ENCODE measurements around the gene ZRANB3.
"Not testable (repeated sequence)": the region's sequence is repeated elsewhere in the genome, so short reads cannot be mapped to it uniquely, and the experiment has no call there.

ZRANB3 gene

DNA sequence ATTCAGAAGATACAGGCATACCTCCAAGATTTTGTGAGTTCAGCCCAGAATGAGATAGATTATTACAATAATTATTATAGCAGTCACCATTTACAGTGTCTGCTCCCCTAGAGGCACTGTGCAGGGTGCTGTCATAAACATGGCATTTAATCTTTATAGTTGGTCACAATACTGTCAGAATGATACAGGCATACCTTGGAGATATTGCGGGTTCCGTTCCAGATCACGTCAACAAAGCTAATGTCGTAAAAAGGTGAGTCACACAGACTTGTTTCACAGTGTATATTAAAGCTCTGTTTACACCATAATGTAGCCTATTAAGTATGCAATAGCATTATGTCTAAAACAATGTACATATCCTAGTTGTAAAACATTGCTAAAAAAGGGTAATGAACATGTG lies 45.6 kb downstream of the ZRANB3 start:
- no peak for DNase-seq

DNA sequence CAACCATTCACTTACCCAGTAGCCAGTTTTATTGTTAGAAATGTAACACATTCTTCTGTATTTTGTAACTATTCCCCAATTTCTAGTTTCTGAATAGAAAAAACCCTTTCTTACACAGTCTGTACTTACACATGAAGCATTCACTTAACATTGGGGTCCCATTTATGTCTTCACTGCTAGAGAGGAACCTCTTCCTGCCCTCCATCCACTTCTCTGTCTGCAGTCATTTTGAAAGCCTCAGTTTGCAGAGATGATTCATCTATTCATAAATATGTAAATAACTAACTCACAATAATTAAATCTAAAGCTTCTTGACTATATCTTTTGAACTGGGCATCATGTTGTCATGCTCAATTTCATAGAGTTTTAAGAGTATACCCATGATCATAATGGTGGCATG lies 55.9 kb downstream of the ZRANB3 start:
- no peak for DNase-seq

DNA sequence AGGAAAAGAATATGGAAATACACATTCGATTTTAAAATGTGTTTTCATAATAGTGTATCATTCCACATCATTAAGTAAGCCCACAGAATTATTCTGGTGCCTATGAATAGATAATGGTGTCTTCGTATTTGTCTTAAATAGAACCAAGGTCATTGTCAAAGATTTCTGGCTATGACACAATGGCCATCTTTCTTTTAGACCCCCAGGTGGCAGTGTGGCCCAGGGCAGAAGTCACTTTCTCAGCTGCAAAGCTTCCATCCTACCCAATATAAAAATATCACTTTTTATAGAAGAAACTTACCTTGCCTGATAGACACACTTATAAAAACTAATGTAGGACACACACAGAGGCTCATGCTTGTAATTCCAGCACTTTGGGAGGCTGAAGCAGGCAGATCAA lies 57.5 kb downstream of the ZRANB3 start:
- DNase-seq, result no peak

DNA sequence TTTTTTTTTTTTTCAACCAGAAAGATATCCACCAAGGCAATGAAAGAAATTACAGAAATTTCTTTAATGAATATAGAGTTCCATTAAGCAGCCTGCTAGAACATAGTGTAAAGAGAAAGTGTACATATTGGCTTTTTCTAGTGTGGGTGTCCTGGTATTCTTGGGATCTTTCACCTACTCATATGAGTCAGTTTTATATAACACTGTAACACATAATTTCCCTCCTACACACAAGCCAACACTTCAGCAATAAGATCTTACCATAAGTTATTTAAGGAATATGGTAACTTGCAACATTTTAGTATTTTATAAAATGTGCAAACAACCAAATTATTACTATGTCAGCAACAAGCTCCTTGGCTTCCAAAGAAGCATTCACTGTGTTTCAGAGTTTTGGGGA lies 59.9 kb downstream of the ZRANB3 start:
- no peak for DNase-seq

DNA sequence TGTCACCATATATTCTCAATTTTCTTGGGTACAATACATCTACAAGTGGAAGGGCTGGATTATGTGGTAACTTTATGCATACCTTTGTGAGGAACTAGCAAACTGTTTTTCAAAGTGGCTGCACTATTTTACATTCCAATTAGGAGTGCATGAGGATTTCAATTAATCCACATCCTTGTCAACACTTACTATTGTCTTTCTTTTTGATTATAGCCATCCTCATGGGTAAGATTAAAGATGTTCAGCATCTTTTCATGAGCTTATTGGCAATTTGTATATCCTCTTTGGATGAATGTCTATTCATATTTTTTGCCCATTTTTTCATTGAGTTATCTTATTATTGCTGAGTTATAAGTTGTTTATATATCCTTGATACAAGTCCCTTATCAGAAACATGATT lies 73.7 kb downstream of the ZRANB3 start:
- no peak for DNase-seq

DNA sequence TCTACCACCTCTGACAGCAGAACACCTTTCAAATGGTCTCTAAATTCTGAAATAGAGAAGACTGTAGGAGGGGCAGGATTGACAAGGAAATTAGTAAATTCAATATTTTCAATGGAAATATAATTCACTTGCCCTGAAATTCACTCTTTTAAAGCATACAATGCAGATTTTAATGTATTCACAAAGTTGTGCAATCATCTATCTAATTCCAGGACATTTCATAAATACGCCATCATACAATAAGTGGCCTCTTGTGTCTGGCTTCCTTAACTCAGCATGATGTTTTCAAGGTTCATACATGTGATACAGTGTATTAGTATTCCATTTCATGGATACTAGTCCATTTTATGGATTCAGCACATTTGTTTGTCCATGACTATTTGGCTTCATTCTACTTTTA lies 74.2 kb downstream of the ZRANB3 start:
- DNase-seq, result no peak

DNA sequence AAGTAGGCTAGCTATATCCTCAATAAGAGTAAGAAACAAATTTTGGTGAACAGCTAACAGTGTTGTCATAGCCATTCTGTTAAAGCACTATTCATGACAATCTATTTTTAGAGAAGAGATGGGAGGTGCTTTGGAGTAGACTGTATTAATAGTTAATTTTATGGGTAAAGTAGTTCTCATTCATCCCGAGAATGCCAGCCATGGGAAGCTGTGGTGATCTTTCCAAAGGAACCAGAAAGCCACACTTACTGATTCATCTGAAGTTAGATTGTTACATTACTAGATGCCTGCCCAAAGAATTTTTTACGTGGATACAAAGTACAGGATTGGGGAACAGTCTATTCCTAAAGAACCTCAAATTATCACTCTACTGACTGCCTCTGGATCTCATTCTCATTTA lies 74.6 kb downstream of the ZRANB3 start:
- no peak for DNase-seq

DNA sequence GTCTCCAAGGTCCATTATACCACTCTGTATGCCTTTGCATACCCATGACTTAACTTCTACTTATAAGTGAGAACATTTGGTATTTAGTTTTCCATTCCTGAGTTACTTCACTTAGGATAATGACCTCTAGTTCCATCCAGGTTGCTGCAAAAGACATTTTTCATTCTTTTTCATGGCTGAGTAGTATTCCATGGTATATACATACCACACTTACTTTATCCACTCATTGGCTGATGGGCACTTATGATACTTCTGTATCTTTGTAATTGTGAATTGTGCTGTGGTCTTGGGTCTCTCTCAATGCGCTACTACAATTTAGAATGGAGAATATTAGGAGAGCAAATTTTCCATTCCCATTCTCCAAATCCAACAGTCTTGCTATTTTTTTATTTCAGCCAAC lies 76.4 kb downstream of the ZRANB3 start:
- no peak for DNase-seq

DNA sequence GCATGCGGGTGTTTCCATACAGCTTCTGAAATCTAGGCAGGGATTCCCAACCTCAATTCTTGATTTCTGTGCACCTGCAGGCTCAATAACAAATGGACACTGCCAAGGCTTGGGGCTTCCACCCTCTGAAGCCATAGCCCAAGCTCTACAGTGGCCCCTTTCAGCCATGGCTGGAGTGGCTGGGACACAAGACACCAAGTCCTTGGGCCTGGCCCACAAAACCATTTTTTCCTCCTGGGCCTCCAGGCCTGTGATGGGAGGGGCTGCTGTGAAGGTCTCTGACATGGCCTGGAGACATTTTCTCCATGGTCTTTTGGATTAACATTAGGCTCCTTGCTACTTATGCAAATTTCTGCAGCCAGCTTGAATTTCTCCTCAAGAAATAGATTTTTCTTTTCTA lies 78.0 kb downstream of the ZRANB3 start:
- not testable (repeated sequence) for DNase-seq

DNA sequence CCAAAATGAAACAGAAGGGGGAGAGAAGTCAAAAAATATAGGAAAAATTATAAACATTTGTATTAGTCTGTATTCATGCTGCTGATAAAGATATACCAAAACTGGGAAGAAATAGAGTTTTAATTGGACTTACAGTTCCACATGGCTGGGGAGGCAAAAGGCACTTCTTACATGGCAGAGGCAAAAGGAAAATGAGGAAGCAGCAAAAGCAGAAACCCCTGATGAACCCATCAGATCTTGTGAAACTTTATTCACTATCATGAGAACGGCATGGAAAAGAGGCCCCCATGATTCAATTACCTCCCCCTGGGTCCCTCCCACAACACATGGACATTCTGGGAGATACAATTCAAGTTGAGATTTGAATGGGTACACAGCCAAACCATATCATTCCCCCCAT lies 79.1 kb downstream of the ZRANB3 start:
- DNase-seq, result no peak

DNA sequence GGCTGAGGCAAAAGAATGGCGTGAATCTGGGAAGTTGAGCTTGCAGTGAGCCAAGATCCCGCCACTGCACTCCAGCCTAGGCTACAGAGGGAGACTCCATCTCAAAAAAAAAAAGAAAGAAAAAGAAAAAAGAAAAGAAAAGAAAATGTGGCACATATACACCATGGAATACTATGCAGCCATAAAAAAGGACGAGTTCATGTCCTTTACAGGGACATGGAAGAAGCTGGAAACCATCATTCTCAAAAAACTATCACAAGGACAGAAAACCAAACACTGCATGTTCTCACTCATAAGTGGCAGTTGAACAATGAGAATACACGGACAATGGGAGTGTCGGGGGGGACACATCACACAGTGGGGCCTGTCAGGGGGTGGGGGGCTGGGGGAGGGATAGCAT lies 88.0 kb downstream of the ZRANB3 start:
- DNase-seq, result not testable (repeated sequence)

DNA sequence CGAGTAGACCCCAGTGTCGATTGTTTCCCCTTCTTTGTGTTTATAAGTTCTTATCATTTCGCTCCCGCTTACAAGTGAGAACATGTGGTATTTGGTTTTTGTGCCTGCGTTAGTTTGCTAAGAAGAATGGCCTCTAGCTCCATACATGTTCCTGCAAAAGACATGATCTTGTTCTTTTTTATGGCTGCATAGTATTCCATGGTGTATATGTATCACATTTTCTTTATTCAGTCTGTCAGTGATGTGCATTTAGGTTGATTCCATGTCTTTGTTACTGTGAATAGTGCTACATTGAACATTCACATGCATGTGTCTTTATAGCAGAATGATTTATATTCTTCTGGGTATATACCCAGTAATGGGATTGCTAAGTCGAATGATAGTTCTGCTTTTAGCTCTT lies 95.9 kb downstream of the ZRANB3 start:
- not testable (repeated sequence) for DNase-seq

DNA sequence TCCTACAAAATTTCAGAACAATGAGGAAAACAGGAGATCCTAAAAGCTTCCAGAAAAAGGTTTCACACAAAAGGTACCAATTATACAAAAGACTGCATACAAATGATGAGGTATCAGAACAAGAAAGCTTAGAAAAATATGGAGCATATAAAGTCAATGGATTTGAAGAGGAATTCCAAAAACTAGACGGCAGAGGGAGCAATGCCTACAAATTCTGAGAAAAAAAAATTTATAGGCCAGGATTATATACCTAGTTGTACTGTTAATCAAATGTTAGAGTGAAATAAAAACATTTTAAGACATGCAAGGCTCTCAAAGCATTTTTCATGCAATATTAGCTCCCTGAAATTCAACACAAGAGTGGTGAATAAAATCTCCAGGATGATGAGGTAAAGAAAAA lies 106.2 kb downstream of the ZRANB3 start:
- no peak for DNase-seq

DNA sequence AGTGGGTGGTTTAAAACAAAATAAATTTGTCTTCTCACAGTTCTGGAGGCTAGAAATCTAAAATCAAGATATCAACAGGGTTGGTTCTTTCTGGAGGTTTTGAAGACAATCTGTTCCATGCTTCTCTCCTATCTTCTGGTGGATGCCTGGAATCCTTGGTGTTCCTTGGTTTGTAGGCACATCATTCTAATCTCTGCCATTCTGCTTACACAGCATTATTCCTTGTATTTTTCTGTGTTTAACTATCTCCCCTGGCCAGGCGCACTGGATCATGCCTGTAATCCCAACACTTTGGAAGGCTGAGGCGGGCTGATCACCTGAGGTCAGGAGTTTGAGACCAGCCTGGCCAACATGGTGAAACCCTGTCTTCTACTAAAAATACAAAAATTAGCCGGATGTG lies 108.1 kb downstream of the ZRANB3 start:
- DNase-seq, result no peak

DNA sequence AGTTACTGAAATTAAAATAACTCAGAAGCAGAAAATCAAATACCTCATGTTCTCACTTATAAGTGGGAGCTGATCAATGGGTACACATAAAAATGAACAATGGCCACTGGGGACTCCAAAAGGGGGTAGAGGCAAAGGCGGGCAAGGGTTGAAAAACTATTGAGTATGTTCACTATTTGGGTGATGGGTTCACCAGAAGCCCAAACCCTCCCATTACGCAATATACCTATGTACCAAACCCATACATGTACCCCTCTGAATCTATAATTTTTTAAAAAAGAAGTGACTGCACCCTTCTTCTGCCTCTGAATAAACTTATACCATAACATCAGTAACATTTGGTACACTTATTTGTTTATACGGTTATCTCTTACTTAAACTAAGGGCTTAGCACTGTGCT lies 119.4 kb downstream of the ZRANB3 start:
- no peak for DNase-seq

DNA sequence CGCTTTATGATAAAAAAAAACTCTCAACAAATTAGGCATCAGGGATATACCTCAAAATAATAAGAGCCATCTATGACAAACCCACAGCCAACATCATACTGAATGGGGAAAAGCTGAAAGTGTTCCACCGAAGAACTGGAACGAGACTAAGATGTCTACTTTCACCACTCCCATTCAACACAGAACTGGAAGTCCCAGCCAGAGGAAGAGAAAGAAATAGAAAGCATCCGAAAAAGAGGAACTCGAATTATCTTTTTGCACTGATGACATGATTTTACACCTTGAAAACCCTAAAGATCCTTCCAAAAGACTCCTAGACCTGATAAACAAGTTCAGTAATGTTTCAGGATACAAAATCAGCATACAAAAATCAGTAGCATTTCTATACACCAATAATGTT lies 121.6 kb downstream of the ZRANB3 start:
- DNase-seq, result no peak

DNA sequence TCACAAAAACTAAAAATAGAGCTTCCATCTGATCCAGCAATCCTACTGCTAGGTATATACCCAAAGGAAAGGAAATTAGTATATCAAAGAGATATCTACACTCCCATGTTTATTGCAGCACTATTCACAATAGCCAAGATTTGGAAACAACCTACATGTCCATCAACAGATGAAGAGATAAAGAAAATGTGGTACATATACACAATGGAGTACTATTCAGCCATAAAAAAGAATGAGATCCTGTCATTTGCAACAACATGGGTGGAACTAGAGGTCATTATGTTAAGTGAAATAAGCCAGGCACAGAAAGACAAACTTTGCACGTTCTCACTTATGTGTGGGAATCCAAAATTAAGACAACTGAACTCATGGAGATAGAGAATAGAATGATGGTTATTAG lies 134.8 kb downstream of the ZRANB3 start:
- not testable (repeated sequence) for DNase-seq

DNA sequence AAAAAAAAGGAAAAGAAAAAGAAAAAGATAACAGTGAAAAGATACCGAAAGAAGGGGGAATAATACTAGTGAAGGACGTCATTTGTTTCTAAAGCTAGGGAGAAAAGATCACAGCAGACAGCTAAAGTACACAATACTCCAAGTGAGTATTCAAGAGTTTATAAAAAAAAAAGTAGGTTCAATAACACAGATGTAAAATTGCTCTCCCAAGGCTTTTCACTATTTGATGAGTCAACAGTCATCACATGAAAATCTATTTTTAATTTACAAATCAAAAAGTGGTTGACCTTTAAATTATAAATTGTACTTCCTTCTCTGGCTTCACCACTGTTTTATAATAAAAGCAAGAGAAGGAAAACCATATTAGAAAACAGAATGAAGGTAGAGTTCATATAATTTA lies 144.0 kb downstream of the ZRANB3 start:
- no peak for DNase-seq

DNA sequence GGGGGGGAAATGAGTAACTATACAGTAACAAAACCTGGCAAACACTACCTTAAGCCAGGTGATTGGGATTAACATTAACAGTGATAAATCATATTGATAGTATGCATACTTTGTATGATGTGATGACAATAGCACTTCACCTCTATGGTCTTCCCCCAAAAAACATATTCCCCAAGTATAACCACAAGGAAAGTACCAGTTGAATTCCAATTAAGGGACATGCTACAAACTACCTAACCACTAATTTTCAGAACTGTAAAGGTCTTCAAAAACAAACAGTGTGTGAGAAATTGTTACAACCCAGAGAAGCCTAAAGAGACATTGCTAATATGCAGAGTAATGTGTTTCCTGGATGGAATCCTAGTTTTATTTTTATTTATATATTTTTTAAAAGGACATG lies 152.4 kb downstream of the ZRANB3 start:
- no peak for DNase-seq

DNA sequence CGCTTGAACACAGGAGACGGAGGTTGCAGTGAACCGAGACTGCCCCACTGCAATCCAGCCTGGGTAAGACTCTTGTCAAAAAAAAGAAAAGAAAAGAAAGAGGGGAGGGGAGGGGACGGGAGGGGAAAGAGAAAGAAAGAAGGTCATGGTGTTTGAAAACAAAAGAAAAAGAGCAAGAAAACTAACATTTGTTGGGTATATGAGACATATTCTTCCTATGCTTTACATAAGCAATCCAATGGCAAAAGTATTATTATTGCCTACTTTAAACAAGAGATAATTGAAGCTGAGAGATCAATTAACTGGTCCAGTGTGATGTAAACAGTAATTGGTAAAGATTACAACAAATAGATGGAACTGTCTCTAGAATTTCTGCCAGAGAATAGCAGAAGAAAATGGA lies 157.3 kb downstream of the ZRANB3 start:
- no peak for DNase-seq

DNA sequence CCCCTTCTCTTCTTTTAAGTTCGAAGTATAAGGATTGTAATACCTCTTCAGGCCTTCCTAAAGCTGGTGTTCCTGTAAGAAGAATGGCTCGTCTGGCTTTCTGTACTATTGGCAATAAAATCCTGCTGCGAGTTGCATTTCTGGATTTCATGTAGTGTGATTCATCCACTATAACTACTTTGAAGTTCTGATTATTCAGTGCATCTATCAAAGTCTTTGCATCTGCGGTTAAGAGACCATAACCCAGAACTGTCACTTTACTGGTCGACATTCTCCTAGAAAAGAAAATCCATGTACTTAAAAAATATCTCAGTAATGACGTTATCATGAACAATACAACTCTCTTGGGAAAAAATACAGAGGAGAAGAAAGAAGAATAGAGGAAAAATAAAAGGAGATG lies 181.1 kb downstream of the ZRANB3 start:
- no peak for DNase-seq

DNA sequence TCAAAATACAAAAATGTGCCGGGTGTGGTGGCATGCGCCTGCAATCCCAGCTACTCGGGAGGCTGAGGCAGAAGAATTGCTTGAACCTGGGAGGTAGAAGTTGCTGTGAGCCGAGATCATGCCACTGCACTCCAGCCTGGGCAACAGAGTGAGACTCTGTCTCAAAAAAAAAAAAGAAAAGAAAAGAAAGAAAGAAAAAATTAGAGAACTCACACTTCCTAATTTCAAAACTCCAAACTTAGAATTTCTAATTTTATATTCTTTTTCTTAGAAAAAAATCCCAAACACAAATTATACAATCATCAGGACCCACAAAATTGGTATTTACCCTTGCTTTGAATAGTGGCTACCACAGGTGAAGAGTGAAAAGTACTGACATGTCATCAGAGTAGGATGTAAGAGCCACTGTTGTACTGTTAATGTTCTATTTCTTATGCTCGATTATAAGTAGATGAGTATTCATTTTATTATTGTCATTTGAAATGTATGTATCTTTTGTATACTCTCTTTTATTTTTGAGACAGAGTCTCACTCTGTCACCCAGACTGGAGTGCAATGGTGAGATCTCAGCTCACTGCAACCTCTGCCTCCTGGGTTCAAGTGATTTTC lies 182.8 kb downstream of the ZRANB3 start:
- not testable (repeated sequence) for DNase-seq

DNA sequence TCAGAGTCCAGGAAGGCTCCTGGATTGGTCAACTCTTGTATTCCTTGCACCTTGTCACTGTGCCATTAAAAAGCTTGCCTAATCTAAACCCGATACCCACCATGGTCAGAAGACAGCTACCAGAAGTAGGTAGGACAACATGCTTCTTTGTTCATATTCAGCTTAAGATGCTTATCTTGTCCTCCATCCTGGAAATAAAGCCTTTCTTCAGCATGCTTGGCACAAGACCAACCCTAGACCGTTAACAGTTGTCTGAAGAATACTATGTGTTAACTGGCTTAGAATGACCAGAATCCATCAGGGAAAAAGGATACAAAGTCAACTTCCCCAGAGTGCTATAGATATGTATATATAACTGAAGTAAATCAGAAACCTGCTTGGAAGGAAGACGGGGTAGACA lies 193.9 kb downstream of the ZRANB3 start:
- DNase-seq, result no peak

DNA sequence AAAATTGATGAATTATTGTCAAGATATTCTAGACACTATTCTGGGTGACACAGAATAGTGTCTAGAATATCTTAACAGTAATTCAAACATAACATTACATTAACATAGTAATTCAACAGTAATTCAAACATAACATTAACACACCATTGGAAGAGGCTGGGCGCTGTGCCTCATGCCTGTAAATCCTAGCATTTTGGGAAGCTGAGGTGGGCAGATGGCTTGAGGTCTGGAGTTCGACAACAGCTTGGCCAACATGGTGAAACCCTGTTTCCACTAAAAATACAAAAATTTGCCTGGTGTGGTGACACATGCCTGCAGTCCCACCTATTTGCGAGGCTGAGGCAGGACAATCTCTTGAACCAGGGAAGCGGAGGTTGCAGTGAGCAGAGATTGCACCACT lies 195.8 kb downstream of the ZRANB3 start:
- no peak for DNase-seq

DNA sequence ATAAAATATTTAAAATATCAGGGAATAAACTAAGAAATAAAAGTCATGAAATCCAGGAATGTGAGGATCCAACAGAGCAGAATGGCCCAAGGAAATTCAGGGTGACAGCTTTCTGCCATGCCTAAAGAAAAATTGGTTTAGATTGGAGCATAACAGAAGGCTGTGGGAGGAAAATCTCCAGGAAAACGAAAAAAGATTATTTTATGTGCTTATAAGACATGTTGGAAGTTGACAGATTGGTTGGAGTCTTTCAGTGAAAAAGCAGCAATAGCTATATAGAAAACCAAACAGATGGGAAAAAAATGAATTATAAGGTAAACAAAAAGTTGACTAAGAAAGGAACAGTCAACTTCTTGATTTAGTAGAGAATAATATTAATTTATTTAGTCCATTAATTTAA lies 203.9 kb downstream of the ZRANB3 start:
- no peak for DNase-seq
